H1 (cell line): ENCODE results near the gene MCMBP. TPM values are rescaled to one million over a fixed set of nuclear protein-coding genes. Genes with fewer than 3 reads are reported as not detected.

ENCODE experiments used
- CTCF ChIA-PET: fragments of 300-600 bp; sonication (Branson Sonifier 250); formaldehyde crosslinking; loops from one replicate; lab custom pipeline; 2021; ENCODE audit not compliant: partially characterized antibody; lab: Charles Lee
- POLR2A ChIA-PET: fragments of 300-600 bp; sonication (Branson Sonifier 250); formaldehyde crosslinking; loops from one replicate; lab custom pipeline; 2021; ENCODE audit warnings: inconsistent platforms; ENCODE audit not compliant: partially characterized antibody; lab: Charles Lee
- DNase-seq, 2 experiments: peaks; one replicate each; pipeline versions ENCODE4 v3.0.0 to v3.0.0-alpha.2; 2010 to 2022; ENCODE audit warnings: low spot score in 2 of 2, low read depth in 1 of 2, mixed read lengths in 1 of 2
- FAIRE-seq: peaks from 2 replicates; lab custom pipeline; 2011; peaks lifted over from hg19 to GRCh38; lab: Jason Lieb, UNC
- H2AFZ ChIP-seq: 2 replicates; pipeline ENCODE4 v1.8.1; 2012; ENCODE audit warnings: low read length, inconsistent platforms
- H2AK5ac ChIP-seq: 2 replicates; pipeline ENCODE4 v1.6.1; 2013; ENCODE audit warnings: low read depth, low read length
- H2BK120ac ChIP-seq: replicated peaks from 2 replicates; pipeline ENCODE3; 2013; ENCODE audit warnings: low read depth, low read length, inconsistent platforms
- H2BK12ac ChIP-seq: 2 replicates; pipeline ENCODE4 v1.6.1; 2013; ENCODE audit warnings: low read depth, low read length
- H2BK15ac ChIP-seq: 2 replicates; pipeline ENCODE4 v1.6.1; 2013; ENCODE audit warnings: low read length
- H2BK20ac ChIP-seq: 2 replicates; pipeline ENCODE4 v1.6.1; 2013; ENCODE audit warnings: low read length
- H2BK5ac ChIP-seq: 2 replicates; pipeline ENCODE4 v1.6.1; 2013; ENCODE audit warnings: low read depth, low read length
- H3K14ac ChIP-seq: 2 replicates; pipeline ENCODE4 v1.6.1; 2013; ENCODE audit warnings: inconsistent platforms; ENCODE audit not compliant: insufficient read length
- H3K18ac ChIP-seq: 2 replicates; pipeline ENCODE4 v1.6.1; 2013; ENCODE audit warnings: low read length; ENCODE audit errors: extremely low read depth
- H3K23ac ChIP-seq: 2 replicates; pipeline ENCODE4 v1.6.1; 2013; ENCODE audit warnings: inconsistent platforms; ENCODE audit not compliant: insufficient read length
- H3K23me2 ChIP-seq: 2 replicates; pipeline ENCODE4 v1.6.1; 2013; ENCODE audit warnings: low read depth, low read length
- H3K27ac ChIP-seq: 2 replicates; pipeline ENCODE4 v1.6.1; 2011; ENCODE audit warnings: low read depth, low read length, inconsistent platforms
- H3K27me3 ChIP-seq, 4 experiments: replicated peaks in 1 of 4; 1 replicate in 1 of 4; 2 replicates in 3 of 4; pipeline versions ENCODE4 v1.6.1 to v1.8.1; 2011 to 2013; ENCODE audit warnings: low read length in 3 of 4, mild to moderate bottlenecking in 3 of 4, inconsistent platforms in 2 of 4, mixed read lengths in 2 of 4, moderate library complexity in 1 of 4; ENCODE audit not compliant: control insufficient read depth in 3 of 4, insufficient read depth in 3 of 4; ENCODE audit errors: extremely low read depth in 1 of 4
- H3K36me3 ChIP-seq, 4 experiments: 2 replicates each; pipeline versions ENCODE4 v1.6.1 to v1.8.1; 2011 to 2013; ENCODE audit warnings: mild to moderate bottlenecking in 4 of 4, low read length in 3 of 4, moderate library complexity in 2 of 4, control low read depth in 1 of 4, inconsistent platforms in 1 of 4; ENCODE audit not compliant: insufficient read depth in 4 of 4, control insufficient read depth in 2 of 4
- H3K4ac ChIP-seq: replicated peaks from 2 replicates; pipeline ENCODE3; 2013; ENCODE audit warnings: low read length, low read depth, mixed read lengths, inconsistent platforms; ENCODE audit not compliant: insufficient read length
- H3K4me1 ChIP-seq, 4 experiments: replicated peaks in 1 of 4; 1 replicate in 1 of 4; 2 replicates in 3 of 4; pipeline versions ENCODE4 v1.6.1 to v1.8.1; 2011 to 2013; ENCODE audit warnings: low read length in 3 of 4, inconsistent platforms in 2 of 4, mixed read lengths in 1 of 4; ENCODE audit not compliant: insufficient read depth in 4 of 4, control insufficient read depth in 3 of 4
- H3K4me2 ChIP-seq, 2 experiments: 2 replicates each; pipeline versions ENCODE4 v1.6.1 to v1.8.1; 2011 to 2013; ENCODE audit warnings: low read depth in 2 of 2, low read length in 2 of 2, control low read depth in 1 of 2, inconsistent platforms in 1 of 2, mild to moderate bottlenecking in 1 of 2; ENCODE audit not compliant: insufficient read depth in 1 of 2
- H3K4me3 ChIP-seq, 4 experiments: fragments of 200-600, 300-600 bp in 1 of 4; sonication (generic), shearing (Covaris generic), sonication (Bioruptor Twin) in 1 of 4; 2 replicates each; pipeline versions ENCODE4 v1.5.1 to v1.8.1; 2011 to 2016; ENCODE audit warnings: low read length in 4 of 4, low read depth in 3 of 4, control low read depth in 2 of 4, inconsistent platforms in 2 of 4, mild to moderate bottlenecking in 2 of 4, mixed read lengths in 1 of 4, moderate library complexity in 1 of 4; ENCODE audit not compliant: insufficient read depth in 2 of 4; ENCODE audit errors: extremely low read depth in 1 of 4
- H3K56ac ChIP-seq: replicated peaks from 2 replicates; pipeline ENCODE3; 2013; ENCODE audit warnings: low read depth, mild to moderate bottlenecking, mixed read lengths, low read length, inconsistent platforms; ENCODE audit not compliant: insufficient read length
- H3K79me1 ChIP-seq: 2 replicates; pipeline ENCODE4 v1.6.1; 2013; ENCODE audit warnings: low read depth, low read length, control low read depth
- H3K79me2 ChIP-seq, 2 experiments: 2 replicates each; pipeline versions ENCODE4 v1.6.1 to v1.8.1; 2012 to 2013; ENCODE audit warnings: low read length in 2 of 2, mild to moderate bottlenecking in 2 of 2, inconsistent platforms in 1 of 2; ENCODE audit not compliant: insufficient read depth in 2 of 2, control insufficient read depth in 1 of 2
- H3K9ac ChIP-seq, 4 experiments: replicated peaks in 1 of 4; 1 replicate in 1 of 4; 2 replicates in 3 of 4; pipeline versions ENCODE4 v1.6.1 to v1.8.1; 2011 to 2013; ENCODE audit warnings: low read depth in 3 of 4, low read length in 3 of 4, control low read depth in 2 of 4, mild to moderate bottlenecking in 2 of 4, moderate library complexity in 2 of 4, inconsistent platforms in 1 of 4; ENCODE audit errors: extremely low read depth in 1 of 4
- H3K9me3 ChIP-seq, 2 experiments: 2 replicates each; pipeline versions ENCODE4 v1.6.1 to v1.8.1; 2012 to 2013; ENCODE audit warnings: mild to moderate bottlenecking in 2 of 2, moderate library complexity in 2 of 2, control low read depth in 1 of 2, inconsistent platforms in 1 of 2, low read depth in 1 of 2, low read length in 1 of 2, mixed read lengths in 1 of 2; ENCODE audit not compliant: insufficient read depth in 2 of 2
- H4K20me1 ChIP-seq, 2 experiments: replicated peaks in 1 of 2; 2 replicates each; pipeline versions ENCODE3 to v1.8.1; 2011 to 2013; ENCODE audit warnings: inconsistent platforms in 2 of 2, low read length in 2 of 2, mild to moderate bottlenecking in 1 of 2; ENCODE audit not compliant: insufficient read depth in 2 of 2, control insufficient read depth in 1 of 2
- H4K5ac ChIP-seq: 2 replicates; pipeline ENCODE4 v1.6.1; 2013; ENCODE audit warnings: low read length, low read depth, mixed read lengths, inconsistent platforms; ENCODE audit not compliant: insufficient read length
- H4K8ac ChIP-seq: 2 replicates; pipeline ENCODE4 v1.8.0; 2013; ENCODE audit warnings: mild to moderate bottlenecking, moderate library complexity, low read length, inconsistent platforms; ENCODE audit not compliant: insufficient read depth; ENCODE audit errors: extremely low read depth
- H4K91ac ChIP-seq: replicated peaks from 2 replicates; pipeline ENCODE3; 2013; ENCODE audit warnings: low read length, mixed read lengths, inconsistent platforms; ENCODE audit not compliant: insufficient read length
- CBX8 ChIP-seq: fragments of 300-800, 300-1000 bp; sonication (generic); IDR thresholded peaks from 2 replicates; pipeline ENCODE4 v1.7.1; 2016; ENCODE audit warnings: low read depth, low read length, borderline replicate concordance
- FOSL1 ChIP-seq: IDR thresholded peaks from 2 replicates; pipeline ENCODE4 v1.6.1; 2011; ENCODE audit warnings: mild to moderate bottlenecking, low read depth, low read length, moderate library complexity; ENCODE audit not compliant: insufficient read depth
- JUN ChIP-seq: IDR thresholded peaks from 2 replicates; pipeline ENCODE4 v1.6.1; 2011; ENCODE audit warnings: low read depth, mild to moderate bottlenecking, improper control_type of control experiment, low read length
- SUZ12 ChIP-seq: fragments of 200-600 bp; sonication (generic); IDR thresholded peaks from 2 replicates; pipeline ENCODE4 v1.6.1; 2012; ENCODE audit warnings: mild to moderate bottlenecking, inconsistent platforms, low read length, moderate library complexity, mixed read lengths
- WGBS, 2 experiments: shearing (Covaris generic) in 1 of 2; methylation state at CpG; one replicate each; pipeline versions ENCODE4 v1.1.6 to v1.1.7; 2013 to 2015; ENCODE audit warnings: low lambda C conversion rate in 2 of 2, mixed read lengths in 2 of 2, inconsistent platforms in 1 of 2, low coverage in 1 of 2, missing lambda C conversion rate in 1 of 2; ENCODE audit not compliant: insufficient replicate concordance in 2 of 2, insufficient coverage in 1 of 2, insufficient read length in 1 of 2; ENCODE audit errors: extremely low coverage in 1 of 2, missing lambda C conversion rate in 1 of 2; 5-methylcytosine and 5-hydroxymethylcytosine counted together
- polyA plus RNA-seq, 7 experiments: library from polyadenylated mRNA; depleted of rRNA in 3 of 7; stranded (reverse) in 5 of 7; unstranded in 2 of 7; fragments of >200 nt in 5 of 7; fragments of 200-250 nt in 2 of 7; gene quantifications; 1 replicate in 5 of 7; 2 replicates in 1 of 7; 4 replicates in 1 of 7; pipeline versions ENCODE4 v1.2.1 to v1.2.3, GENCODE V29; 2011 to 2013; ENCODE audit warnings: missing spikeins in 2 of 7, mixed read lengths in 2 of 7
- total RNA-seq: library from RNA; stranded (reverse); fragmentation: NEBNext Ultra II Directional; extraction: Animal tissue kit (Norgen Biotek cat#: 25700); gene quantifications from 2 replicates; pipeline ENCODE4 v1.2.1, GENCODE V29; 2021
- TF ChIP-seq, protein P1 (sequence below): IDR thresholded peaks from 2 replicates; pipeline ENCODE4 v1.6.1; 2011; ENCODE audit warnings: low read length, improper control_type of control experiment

The MCMBP gene
- total and polyA plus RNA-seq, 2 of the 8 experiments (the other 6 are each of a cell fraction or from before 2014, with no cell fraction given): 67.3 to 81.7 TPM

DNA sequence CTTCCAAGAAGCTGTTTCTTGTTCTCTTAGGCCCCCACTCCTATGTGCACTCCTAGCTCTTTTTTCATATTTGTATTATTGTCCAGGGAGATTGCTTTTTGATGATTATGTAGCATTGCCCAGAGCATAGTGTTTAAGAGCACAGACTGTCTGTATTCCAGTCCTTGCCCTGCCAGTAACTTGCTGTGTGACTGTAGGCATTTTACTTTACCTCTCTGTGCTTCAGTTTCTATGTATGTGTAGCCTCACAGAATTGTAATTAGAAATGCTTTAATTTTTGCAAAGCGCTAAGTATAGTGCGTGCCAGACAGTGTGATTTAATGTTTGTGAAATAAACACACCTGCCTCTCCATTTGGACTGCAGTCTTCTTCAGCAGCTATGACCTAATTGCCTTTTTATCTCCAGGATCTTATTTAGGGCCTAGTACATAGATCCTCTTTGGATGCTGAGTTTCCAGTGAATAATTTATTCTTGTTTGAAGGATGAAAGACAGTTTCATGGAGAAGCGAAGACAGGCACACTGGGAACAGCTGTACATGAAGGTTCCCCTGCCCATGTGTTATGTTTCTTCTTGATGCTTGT is 21.3 kb upstream of the MCMBP start:
- no peak overlapping the region; a peak in 1 of 7 replicates for H3K9ac ChIP-seq
- H3K4me2 ChIP-seq: peak overlapping the region; percentile 48 to 52; a peak in 3 of 4 replicates
- H3K23ac ChIP-seq: no peak overlapping the region
- FAIRE-seq (no peak), DNase-seq (no peak)
- peaks cover 0 to 4% (median 0%) of the 10 kb centered on the region in 4 experiments; a peak in 2 of 7 replicates for H3K4me1 ChIP-seq
- peaks cover 29 to 61% of the 10 kb centered on the region in 2 experiments for H3K79me2 ChIP-seq
- H4K5ac ChIP-seq: no peak overlapping the region
- no peak overlapping the region for H2BK20ac ChIP-seq
- WGBS, 2 experiments: 91% methylated on average over 3 of the region's 3 CpGs; no CpG with 5 or more reads in 1 of the 2 experiments
- H3K56ac ChIP-seq: no peak overlapping the region
- H4K20me1 ChIP-seq: peaks cover 0 to 10% of the 10 kb centered on the region in 2 experiments
- H2AK5ac ChIP-seq: no peak overlapping the region
- H3K14ac ChIP-seq: no peak overlapping the region
- no peak overlapping the region for H3K4ac ChIP-seq
- H3K9me3 ChIP-seq: no peaks in the 10 kb centered on the region
- peak overlapping the region in 2 of 4 experiments; percentile 62 to 91; a peak in 3 of 8 replicates for H3K4me3 ChIP-seq
- no peak overlapping the region for H3K18ac ChIP-seq
- no peaks in the 10 kb centered on the region for H3K27me3 ChIP-seq
- no peak overlapping the region for H2BK15ac ChIP-seq
- peaks cover 23% of the 10 kb centered on the region for H3K79me1 ChIP-seq
- no peak overlapping the region for H4K8ac ChIP-seq
- no peak overlapping the region for H2BK12ac ChIP-seq
- no peak overlapping the region for H4K91ac ChIP-seq
- H2BK5ac ChIP-seq: no peak overlapping the region
- TF ChIP-seq, protein P1, sequence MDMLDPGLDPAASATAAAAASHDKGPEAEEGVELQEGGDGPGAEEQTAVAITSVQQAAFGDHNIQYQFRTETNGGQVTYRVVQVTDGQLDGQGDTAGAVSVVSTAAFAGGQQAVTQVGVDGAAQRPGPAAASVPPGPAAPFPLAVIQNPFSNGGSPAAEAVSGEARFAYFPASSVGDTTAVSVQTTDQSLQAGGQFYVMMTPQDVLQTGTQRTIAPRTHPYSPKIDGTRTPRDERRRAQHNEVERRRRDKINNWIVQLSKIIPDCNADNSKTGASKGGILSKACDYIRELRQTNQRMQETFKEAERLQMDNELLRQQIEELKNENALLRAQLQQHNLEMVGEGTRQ: no peak
- TF ChIP-seq CBX8: no peak
- TF ChIP-seq FOSL1: no peak
- no peak for TF ChIP-seq JUN
- TF ChIP-seq SUZ12: no peak
- peaks cover 2 to 10% (median 8%) of the 10 kb centered on the region in 4 experiments for H3K36me3 ChIP-seq
- no peak overlapping the region for H2AFZ ChIP-seq
- POLR2A ChIA-PET: interaction anchor here (0.6 kb wide), 1 partner anchor 171 kb away, joined by 3 read pairs; no protein-coding TSS in a partner anchor
- CTCF ChIA-PET: no interaction called here
- no peak overlapping the region for H3K27ac ChIP-seq
- H2BK120ac ChIP-seq: no peak overlapping the region
- H3K23me2 ChIP-seq: peaks cover 5% of the 10 kb centered on the region
